IMR-90 (cell line): ENCODE measurements around the gene PPA2.

Experiments
- CEBPB ChIP-seq: IDR thresholded peaks from 2 replicates; pipeline ENCODE4 v1.6.1; 2012; ENCODE audit warnings: low read depth, low read length, improper control_type of control experiment
- CHD1 ChIP-seq: IDR thresholded peaks from 2 replicates; pipeline ENCODE4 v1.6.1; 2012; ENCODE audit warnings: low read depth, low read length, improper control_type of control experiment
- CTCF ChIP-seq: conservative IDR thresholded peaks from 2 replicates; pipeline ENCODE4 v1.5.1; 2012; ENCODE audit warnings: mild to moderate bottlenecking, low read depth, low read length, improper control_type of control experiment
- ELK1 ChIP-seq: fragments of 150-350 bp; IDR thresholded peaks from 2 replicates; pipeline ENCODE4 v1.6.1; 2016; ENCODE audit warnings: low read depth, mild to moderate bottlenecking, low read length, moderate library complexity, borderline replicate concordance
- FOS ChIP-seq: fragments of 150-350 bp; IDR thresholded peaks from 2 replicates; pipeline ENCODE4 v1.6.1; 2016; ENCODE audit warnings: low read depth, low read length
- MXI1 ChIP-seq: IDR thresholded peaks from 2 replicates; pipeline ENCODE4 v1.6.1; 2012; ENCODE audit warnings: low read depth, mild to moderate bottlenecking, low read length, moderate library complexity, borderline replicate concordance
- POLR2A ChIP-seq: IDR thresholded peaks from 2 replicates; pipeline ENCODE4 v1.6.1; 2012; ENCODE audit warnings: mild to moderate bottlenecking, low read depth, low read length
- RAD21 ChIP-seq: IDR thresholded peaks from 2 replicates; pipeline ENCODE4 v1.6.1; 2012; ENCODE audit warnings: low read length, improper control_type of control experiment
- RCOR1 ChIP-seq: IDR thresholded peaks from 2 replicates; pipeline ENCODE4 v1.6.1; 2012; ENCODE audit warnings: mild to moderate bottlenecking, low read length, improper control_type of control experiment; ENCODE audit not compliant: insufficient replicate concordance
- RFX5 ChIP-seq: IDR thresholded peaks from 2 replicates; pipeline ENCODE4 v1.8.0; 2012; ENCODE audit warnings: low read depth, mild to moderate bottlenecking, low read length, moderate library complexity
- SMC3 ChIP-seq: fragments of 150-350 bp; IDR thresholded peaks from 2 replicates; pipeline ENCODE4 v1.6.1; 2016; ENCODE audit warnings: low read depth, mild to moderate bottlenecking, antibody characterized with exemption, low read length, moderate library complexity
- USF2 ChIP-seq: fragments of 150-350 bp; IDR thresholded peaks from 2 replicates; pipeline ENCODE4 v1.6.1; 2017; ENCODE audit warnings: mild to moderate bottlenecking, antibody characterized with exemption, low read length, low read depth

DNA sequence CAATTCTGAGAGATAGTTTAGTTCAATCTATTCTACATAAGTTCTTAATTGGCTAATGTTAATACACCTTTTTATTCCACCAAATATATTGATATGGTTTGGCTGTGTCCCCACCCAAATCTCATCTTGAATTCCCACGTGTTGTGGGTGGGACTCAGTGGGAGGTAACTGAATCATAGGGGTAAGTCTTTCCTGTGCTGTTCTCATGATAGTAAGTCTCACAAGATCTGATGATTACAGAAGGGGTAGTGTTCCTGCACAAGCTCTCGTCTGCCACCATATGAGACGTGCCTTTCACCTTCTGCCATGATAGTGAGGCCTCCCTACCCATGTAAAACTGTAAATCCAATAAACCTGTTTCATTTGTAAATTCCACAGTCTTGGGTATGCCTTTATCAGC, 11.3 kb downstream of the PPA2 start:
- TF ChIP-seq RAD21 (no peak), CTCF (no peak), POLR2A (no peak), FOS (no peak), ELK1 (no peak), SMC3 (no peak), RFX5 (no peak), CEBPB (no peak), RCOR1 (no peak), USF2 (no peak), MXI1 (no peak), CHD1 (no peak)
